LNCaP clone FGC (cell line): ENCODE measurements around the gene WFS1.

Source experiments
- DNase-seq: peaks from one replicate; pipeline ENCODE4 v3.0.0-alpha.2; 2011; ENCODE audit warnings: low read depth
- H3K4me3 ChIP-seq: 2 replicates; pipeline ENCODE4 v1.5.1; 2011; ENCODE audit warnings: mild to moderate bottlenecking, low read depth, low read length, control low read depth
- TF ChIP-seq, protein P1 (sequence below): IDR thresholded peaks from 2 replicates; pipeline ENCODE4 v1.5.1; 2012; ENCODE audit warnings: mild to moderate bottlenecking; ENCODE audit not compliant: control insufficient read depth, insufficient read depth; ENCODE audit errors: extremely low read depth

The WFS1 gene

GRCh38 chr4:6275351-6275750 lies 5.7 kb downstream of the WFS1 start:
- no peak for DNase-seq
- TF ChIP-seq, protein P1, sequence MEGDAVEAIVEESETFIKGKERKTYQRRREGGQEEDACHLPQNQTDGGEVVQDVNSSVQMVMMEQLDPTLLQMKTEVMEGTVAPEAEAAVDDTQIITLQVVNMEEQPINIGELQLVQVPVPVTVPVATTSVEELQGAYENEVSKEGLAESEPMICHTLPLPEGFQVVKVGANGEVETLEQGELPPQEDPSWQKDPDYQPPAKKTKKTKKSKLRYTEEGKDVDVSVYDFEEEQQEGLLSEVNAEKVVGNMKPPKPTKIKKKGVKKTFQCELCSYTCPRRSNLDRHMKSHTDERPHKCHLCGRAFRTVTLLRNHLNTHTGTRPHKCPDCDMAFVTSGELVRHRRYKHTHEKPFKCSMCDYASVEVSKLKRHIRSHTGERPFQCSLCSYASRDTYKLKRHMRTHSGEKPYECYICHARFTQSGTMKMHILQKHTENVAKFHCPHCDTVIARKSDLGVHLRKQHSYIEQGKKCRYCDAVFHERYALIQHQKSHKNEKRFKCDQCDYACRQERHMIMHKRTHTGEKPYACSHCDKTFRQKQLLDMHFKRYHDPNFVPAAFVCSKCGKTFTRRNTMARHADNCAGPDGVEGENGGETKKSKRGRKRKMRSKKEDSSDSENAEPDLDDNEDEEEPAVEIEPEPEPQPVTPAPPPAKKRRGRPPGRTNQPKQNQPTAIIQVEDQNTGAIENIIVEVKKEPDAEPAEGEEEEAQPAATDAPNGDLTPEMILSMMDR, result no peak

DNA sequence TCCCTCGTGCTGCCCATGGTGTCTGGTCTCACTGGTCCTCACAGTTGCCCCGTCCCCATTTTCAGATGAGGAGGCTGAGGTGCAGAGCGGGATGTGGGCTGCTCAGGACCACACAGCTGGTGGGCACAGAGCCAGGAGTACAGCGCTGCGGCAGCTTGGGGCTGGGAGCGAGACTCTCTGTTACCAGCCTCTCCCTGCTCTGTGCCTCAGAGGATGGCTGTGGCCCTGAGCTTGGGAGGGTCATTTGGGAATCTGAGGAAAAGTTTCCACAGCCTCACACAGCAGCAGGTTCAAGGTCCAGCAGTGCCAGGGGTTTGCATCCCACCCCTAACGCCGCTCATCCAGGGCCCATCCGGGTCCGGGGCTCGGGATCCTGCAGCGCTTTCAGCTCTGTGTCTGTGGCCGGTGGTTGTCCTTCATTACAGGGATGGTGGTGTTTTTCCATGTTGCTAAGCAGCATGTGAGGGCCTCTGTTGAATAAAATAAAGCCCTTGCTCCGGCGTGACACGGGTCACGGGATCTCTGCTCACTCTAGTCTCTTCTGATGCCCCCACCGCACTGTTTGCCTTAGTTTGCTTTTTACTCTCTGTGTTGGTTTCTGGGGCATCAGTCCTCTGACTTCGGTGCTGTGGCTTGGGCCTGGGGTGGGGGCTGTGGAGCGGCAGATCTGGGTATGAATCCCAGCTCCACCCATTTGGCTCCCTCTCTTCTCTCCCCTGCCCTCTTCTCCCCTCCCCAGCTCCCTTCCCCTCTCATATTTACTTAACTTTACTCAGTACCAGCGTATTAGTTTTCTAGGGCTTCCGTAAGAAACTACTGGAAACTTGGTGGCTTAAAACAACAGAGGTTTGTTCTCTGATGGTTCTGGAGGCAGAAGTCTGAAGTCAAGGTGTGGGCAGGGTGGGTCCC lies 6.5 kb downstream of the WFS1 start:
- TF ChIP-seq, protein P1, result no peak
- H3K4me3 ChIP-seq, result no peak overlapping the region
- DNase-seq, result no peak

More at GRCh38 chr4:6275351-6275750, 5.7 kb downstream of the WFS1 start:
- no peak overlapping the region for H3K4me3 ChIP-seq

DNA sequence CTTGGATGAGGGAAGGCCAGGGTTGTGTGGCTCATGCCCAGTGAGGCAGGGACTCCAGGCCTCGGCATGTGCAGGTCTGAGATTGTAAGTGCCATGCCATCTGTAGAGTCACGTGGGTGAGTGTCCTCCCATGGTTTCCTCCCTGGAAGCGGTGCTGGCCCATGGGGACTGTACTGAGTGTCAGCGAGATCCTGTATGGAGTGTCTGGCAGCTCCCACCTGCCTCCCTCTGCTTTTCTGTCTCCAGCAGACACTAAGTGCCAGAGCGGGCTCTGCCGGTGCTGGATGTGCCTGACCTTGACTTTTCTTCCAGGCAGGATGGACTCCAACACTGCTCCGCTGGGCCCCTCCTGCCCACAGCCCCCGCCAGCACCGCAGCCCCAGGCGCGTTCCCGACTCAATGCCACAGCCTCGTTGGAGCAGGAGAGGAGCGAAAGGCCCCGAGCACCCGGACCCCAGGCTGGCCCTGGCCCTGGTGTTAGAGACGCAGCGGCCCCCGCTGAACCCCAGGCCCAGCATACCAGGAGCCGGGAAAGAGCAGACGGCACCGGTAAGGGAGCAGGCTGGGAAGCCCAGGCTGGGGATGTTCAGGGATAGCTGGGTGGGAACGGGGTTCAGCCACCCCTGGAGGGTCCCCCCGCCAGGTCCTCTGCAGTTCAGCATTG lies 7.6 kb downstream of the WFS1 start:
- H3K4me3 ChIP-seq, result no peak overlapping the region
- DNase-seq, result no peak
- TF ChIP-seq, protein P1, result no peak

GRCh38 chr4:6277935-6278800 lies 8.5 kb downstream of the WFS1 start:
- no peak overlapping the region for H3K4me3 ChIP-seq
- DNase-seq, result no peak
- TF ChIP-seq, protein P1, result no peak

- TF ChIP-seq, protein P1, result no peak
- no peak overlapping the region for H3K4me3 ChIP-seq
- no peak for DNase-seq
These were observed 9.1 kb downstream of the WFS1 start for GRCh38 chr4:6278801-6279197.

DNA sequence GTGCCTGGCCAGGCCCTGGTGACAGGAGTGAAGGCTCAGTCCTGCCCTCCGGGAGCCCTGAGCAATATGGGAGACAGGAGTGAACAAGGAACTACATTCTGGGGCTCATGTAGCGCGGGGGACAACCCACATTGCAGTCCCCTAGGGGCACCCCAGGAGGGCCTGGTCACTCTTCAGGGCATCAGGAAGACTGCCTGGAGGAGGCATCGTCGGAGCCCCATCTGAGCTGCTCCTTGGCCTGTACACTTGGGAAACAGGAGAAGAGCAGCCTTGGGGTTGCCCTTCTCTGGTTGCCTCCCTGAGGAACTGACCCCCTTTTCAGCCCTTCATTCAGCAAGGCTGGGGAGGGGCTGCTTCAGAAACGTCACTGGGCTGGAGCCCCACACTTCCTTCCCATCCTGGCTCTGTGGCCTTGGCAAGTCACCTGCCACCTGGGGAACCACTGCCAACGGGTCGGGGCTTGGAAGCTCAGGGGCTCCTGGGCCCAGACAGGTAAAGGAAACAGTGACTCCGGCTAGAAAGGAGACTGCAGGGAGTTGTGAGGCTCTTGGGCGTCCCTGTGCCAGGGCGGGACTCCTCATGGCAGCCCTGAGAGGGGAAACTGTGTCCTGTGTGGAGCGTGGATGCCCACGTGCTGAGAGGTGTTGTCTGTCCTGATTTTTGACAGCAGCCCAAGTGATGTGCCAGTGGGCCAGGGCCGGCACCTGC lies 10.1 kb downstream of the WFS1 start:
- no peak overlapping the region for H3K4me3 ChIP-seq
- TF ChIP-seq, protein P1, result no peak
- DNase-seq, result no peak
